GM10266 (cell line): ENCODE data around the gene CDH23.

Experiments used
- DNase-seq: peaks from one replicate; pipeline ENCODE4 v3.0.0; 2012; ENCODE audit errors: extremely low spot score
- TF ChIP-seq, protein P1 (sequence below): IDR thresholded peaks from 2 replicates; pipeline ENCODE4 v1.5.1; 2012; ENCODE audit warnings: mild to moderate bottlenecking, low read depth; ENCODE audit not compliant: control insufficient read depth, insufficient read depth; ENCODE audit errors: missing control alignments

CDH23 gene

DNA sequence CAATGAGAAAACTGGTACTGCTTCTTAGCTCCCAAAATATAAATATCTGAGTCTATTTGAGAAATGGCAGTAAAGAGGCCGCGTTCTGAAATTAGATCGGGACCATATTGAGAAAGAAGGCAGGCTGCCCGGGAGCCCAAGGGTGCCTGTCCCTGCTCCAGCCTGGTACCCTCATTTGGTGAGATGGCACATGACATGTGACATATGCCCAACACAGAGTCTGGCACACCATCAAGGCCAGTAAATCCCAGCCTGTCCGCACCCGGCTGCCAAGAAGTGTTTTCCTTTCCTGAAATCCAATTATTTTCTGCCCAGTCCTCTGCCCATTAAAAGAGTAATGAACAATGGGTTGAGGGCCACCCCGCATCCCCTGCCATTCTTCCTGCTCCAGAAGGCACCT lies 66.4 kb downstream of the CDH23 start:
- TF ChIP-seq, protein P1, sequence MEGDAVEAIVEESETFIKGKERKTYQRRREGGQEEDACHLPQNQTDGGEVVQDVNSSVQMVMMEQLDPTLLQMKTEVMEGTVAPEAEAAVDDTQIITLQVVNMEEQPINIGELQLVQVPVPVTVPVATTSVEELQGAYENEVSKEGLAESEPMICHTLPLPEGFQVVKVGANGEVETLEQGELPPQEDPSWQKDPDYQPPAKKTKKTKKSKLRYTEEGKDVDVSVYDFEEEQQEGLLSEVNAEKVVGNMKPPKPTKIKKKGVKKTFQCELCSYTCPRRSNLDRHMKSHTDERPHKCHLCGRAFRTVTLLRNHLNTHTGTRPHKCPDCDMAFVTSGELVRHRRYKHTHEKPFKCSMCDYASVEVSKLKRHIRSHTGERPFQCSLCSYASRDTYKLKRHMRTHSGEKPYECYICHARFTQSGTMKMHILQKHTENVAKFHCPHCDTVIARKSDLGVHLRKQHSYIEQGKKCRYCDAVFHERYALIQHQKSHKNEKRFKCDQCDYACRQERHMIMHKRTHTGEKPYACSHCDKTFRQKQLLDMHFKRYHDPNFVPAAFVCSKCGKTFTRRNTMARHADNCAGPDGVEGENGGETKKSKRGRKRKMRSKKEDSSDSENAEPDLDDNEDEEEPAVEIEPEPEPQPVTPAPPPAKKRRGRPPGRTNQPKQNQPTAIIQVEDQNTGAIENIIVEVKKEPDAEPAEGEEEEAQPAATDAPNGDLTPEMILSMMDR, result no peak
- DNase-seq, result no peak

DNA sequence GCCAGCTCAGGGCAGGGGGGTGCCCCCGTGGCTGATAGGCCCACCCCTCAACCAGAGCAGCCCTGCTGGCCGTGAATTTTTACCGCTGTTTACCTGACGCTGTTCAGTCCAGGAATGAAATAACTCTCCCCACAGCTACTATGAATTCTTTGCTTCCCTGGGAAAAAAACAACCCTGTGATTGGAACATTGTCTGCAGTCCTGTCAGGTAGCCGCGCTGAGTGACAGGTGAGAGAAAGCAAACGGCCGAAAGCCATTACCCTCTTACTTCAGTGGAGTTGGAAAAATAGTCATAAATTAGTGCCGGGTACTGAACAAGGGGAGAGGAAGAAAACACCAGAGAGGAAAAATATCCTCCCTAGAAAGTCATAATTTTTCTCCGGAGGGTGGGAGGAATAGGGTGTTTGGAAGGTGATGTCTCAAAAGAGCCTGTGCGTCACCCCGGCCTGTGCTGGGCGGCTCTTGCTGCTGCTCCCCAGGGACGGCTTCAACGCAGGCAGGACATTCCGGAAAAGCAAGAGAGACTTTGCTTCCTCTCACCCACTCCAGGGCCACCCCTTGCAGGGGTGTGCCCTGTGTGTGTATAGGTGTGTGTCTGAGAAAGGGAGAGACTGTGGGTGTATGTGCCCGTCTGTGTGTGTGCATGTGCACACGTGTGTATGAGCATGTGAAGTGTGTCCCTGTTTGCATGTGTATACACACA lies 69.0 kb downstream of the CDH23 start:
- TF ChIP-seq, protein P1, result no peak
- DNase-seq, result no peak

DNA sequence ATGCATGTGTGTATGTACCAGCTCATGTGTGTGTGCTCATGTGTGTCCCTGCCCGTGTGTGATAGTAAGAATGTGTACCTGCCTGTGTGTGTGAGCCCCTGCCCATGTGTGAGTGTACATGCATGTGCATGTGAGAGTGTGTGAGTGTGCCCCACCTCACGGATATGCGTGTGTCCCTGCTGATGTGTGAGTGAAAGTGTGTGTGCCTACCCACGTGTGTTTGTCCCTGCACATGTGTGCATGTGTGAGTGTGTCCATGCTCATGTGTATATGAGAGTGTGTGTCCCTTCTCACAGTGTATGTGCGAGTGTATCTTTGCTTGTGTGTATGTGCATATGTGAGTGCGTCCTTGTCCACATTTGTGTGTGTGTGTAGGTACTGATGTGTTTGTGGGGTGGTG lies 69.6 kb downstream of the CDH23 start:
- TF ChIP-seq, protein P1, result no peak
- no peak for DNase-seq

DNA sequence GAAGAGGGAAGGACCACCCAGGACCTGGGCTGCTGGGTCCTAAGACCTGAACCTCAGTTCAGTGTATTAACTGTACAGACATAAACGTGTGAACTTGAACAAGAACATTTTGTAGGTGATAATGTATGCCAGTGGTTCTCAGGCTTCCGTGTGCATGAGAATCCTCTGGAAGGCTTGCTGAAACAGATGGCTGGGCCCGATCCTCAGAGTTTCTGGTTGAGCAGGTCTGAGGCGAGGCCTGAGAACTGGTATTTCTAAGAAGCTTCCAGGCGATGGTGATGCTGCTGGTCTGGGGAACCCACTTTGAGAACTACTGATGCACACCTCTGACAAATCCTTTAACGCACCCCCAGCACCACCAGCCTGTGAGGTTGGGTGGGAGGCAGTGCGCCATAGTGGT lies 70.4 kb downstream of the CDH23 start:
- no peak for DNase-seq
- TF ChIP-seq, protein P1, result no peak

DNA sequence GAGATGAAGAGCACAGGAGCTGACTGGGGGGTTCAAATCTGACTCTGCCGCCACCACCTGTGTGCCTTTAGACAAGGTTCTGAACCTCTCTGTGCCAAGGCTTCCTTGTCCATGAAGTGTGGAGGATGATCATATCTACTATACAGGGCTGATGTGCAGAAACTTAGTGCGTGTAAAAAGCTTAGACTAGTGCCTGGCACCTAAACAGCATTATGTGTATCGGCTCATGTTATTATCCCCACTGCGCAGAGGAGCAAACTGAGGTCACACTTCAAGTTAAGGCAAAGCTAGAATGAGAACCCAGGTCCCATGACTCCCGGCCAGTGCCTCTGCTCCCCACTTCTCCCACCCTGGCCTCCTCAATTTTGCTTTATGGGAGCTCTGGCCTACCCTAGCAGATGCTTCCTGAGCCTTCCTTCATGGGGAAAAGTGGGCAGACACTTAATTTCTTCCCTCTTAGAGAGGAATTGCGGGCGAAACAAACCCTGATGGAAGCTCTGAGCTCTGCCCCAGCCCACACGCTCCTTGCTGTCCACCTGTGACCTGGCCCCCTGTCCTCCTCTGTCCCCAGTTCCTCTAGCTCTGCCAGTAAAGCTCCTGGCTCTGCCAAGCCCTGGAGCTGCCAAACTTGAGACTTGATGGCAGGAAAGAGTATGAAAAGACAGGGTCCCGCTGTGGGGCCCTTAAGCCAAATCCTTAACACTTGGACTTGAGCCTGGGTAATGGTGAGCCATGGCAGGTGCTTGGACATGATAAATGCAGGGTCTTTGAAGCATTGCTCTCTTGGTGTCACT lies 71.0 kb downstream of the CDH23 start:
- no peak for DNase-seq
- TF ChIP-seq, protein P1, result no peak

DNA sequence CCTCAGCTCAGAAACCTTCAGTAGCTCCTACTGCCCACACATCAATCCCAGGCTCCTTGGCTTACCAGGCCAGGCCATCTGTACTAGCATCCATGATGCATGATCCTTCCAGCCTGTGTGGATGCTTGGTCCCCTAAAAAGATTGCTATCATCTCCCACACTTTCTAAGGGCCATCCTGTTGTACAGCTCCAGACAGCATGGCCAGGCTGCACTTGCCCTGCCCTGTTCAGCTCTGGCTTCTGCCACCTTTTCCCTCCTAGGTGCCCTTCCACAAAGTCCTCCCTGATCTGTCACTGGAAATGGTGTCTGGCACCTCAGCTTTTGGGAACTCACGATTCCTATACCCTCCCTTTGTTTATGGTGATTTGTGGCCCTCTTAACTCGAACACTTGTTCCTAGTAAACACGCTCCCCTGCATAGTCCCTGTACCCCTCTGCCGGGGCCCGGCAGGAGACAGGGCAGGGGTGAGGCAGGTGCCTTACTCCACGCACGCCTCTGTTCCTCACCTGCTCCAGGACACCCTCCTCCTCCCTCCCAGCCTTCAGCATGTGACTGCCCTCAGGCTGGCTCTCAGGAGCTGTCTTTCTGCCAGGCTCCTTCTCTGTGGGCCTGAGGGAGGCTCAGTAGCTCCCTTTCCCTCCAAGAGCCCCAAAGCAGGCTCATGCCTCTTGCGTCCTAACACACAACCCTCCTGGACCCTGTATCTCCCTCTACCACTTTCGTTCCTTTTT lies 71.8 kb downstream of the CDH23 start:
- DNase-seq, result no peak
- TF ChIP-seq, protein P1, result no peak
